GM12878 (cell line): ENCODE results near the gene SOX3.

Experiments used
- BCL11A ChIP-seq: IDR thresholded peaks from 2 replicates; pipeline ENCODE4 v1.6.1; 2011; ENCODE audit warnings: low read depth, low read length
- NR2C2 ChIP-seq: IDR thresholded peaks from 2 replicates; pipeline ENCODE4 v1.6.1; 2011; ENCODE audit warnings: borderline replicate concordance, low read depth; ENCODE audit not compliant: control insufficient read depth, insufficient read length

DNA sequence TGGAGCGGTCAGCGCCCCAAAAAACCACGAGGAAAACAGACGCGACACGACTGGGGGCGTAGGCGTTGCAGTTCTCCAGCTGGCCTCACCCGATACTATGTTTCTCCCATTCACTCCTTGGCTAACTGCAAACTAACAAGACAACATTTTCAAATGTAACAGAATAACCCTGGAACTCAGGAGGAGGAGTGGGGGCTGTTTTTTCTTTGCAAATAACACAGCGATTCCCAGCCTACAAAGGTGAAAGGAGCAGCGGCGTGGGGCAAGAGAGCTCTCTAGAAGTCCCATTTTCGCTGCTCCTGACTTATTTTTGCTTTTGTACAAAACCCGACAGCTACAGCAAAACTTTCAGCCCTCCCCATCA, 1.6 kb downstream of the SOX3 start:
- no peak for TF ChIP-seq NR2C2
- no peak for TF ChIP-seq BCL11A
